ENCODE data around the gene ACTL8. TPM values are rescaled to one million over a fixed set of nuclear protein-coding genes. Genes with fewer than 3 reads are reported as not detected.

Gene ACTL8
- total and polyA plus RNA-seq, 11 donors: not detected

DNA sequence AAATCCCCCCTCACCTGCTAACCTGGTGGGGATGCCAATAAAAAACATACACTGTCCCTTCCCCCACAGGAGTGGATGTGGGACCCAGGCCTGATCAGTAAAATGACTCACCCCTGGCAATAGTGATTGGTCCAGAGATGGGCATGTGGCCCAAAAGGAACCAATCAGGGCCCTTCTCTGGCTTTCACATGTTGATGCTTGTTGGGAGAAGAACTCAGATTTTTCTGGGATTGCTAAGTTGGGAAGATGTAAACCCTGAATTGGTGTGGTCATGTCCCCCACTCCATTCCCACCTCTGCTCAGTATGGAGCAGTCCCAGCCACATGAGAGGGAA is 43.6 kb upstream of the ACTL8 start:
- Histone ChIP-seq H3K27me3 (no peaks in the 10 kb centered on the region), H3K4me3 (no peak overlapping the region), H3K4me1 (no peaks in the 10 kb centered on the region), H3K9me3 (peaks cover 0 to 15% (median 0%) of the 10 kb centered on the region in 12 donors), H3K36me3 (no peaks in the 10 kb centered on the region), H3K27ac (no peak overlapping the region)
- DNase-seq (no peak), ATAC-seq (peak in 1 of 4 donors; percentile 52)
- TF ChIP-seq, protein P1, sequence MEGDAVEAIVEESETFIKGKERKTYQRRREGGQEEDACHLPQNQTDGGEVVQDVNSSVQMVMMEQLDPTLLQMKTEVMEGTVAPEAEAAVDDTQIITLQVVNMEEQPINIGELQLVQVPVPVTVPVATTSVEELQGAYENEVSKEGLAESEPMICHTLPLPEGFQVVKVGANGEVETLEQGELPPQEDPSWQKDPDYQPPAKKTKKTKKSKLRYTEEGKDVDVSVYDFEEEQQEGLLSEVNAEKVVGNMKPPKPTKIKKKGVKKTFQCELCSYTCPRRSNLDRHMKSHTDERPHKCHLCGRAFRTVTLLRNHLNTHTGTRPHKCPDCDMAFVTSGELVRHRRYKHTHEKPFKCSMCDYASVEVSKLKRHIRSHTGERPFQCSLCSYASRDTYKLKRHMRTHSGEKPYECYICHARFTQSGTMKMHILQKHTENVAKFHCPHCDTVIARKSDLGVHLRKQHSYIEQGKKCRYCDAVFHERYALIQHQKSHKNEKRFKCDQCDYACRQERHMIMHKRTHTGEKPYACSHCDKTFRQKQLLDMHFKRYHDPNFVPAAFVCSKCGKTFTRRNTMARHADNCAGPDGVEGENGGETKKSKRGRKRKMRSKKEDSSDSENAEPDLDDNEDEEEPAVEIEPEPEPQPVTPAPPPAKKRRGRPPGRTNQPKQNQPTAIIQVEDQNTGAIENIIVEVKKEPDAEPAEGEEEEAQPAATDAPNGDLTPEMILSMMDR (IDR thresholded peaks at IDR 0.05): no peak
- no peak for TF ChIP-seq POLR2A (IDR thresholded peaks at IDR 0.05)
- intact Hi-C loops (cut with DNase I): no loop called here

DNA sequence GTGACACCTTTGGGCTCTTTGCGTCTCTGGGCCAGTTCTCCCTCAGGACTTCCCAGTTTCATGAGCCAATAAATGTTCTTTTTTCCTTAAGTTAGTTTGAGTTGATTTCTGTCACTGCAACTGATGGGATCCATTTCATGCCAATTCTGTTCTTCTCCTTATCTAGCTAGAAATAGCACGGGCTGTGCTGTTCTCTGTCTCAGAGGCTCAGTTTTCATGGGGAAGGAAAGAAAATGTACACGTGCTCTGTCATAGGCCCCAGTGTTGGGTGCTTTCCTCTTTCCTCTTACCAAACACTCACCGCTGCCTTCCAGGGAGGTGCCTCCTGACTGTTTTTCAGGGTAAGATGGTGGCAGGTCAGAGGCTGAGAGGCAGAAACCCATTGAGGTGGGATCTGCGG is 43.2 kb upstream of the ACTL8 start:
- ATAC-seq: peak in 2 of 4 donors; percentile 53 to 82
- no peak for TF ChIP-seq POLR2A (IDR thresholded peaks at IDR 0.05)
- TF ChIP-seq, protein P1 (IDR thresholded peaks at IDR 0.05): no peak
- H3K27ac ChIP-seq: no peak overlapping the region
- H3K9me3 ChIP-seq: peaks cover 0 to 15% (median 0%) of the 10 kb centered on the region in 12 donors
- 51 to 62% (median 54%) methylated on average over 5 of the region's 5 CpGs for WGBS, 4 donors
- H3K4me3 ChIP-seq: no peak overlapping the region
- no peaks in the 10 kb centered on the region for H3K36me3 ChIP-seq
- DNase-seq: peak in 1 of 5 donors; percentile 6
- no peaks in the 10 kb centered on the region for H3K27me3 ChIP-seq
- intact Hi-C loops (cut with DNase I): no loop called here
- no peaks in the 10 kb centered on the region for H3K4me1 ChIP-seq

DNA sequence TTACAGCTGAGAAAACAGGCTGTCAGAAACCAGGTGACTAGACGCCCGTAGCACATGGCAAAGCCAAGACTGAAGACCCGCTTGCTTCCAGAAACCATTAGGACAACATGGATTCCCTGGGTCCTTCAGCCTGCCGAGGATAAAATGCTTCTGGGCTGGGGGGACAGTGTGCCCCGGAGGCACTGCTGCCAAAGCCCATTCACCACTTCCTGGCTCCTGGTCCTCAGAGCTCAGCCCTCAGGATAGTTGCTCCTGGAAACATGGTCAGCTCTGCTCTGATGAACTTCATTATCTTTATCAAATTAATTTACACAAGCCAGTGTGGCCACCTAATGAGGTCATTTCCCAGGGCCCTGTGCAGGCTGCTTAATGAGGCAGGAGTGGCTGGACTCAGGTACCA is 41.1 kb upstream of the ACTL8 start:
- peaks cover 0 to 15% (median 0%) of the 10 kb centered on the region in 12 donors for H3K9me3 ChIP-seq
- H3K27ac ChIP-seq: no peak overlapping the region
- intact Hi-C loops (cut with DNase I): no loop called here
- DNase-seq: no peak
- H3K27me3 ChIP-seq: peaks cover 0 to 13% (median 0%) of the 10 kb centered on the region in 9 donors
- ATAC-seq: no peak
- no peaks in the 10 kb centered on the region for H3K36me3 ChIP-seq
- TF ChIP-seq, protein P1 (IDR thresholded peaks at IDR 0.05): no peak
- TF ChIP-seq POLR2A (IDR thresholded peaks at IDR 0.05): no peak
- H3K4me1 ChIP-seq: no peaks in the 10 kb centered on the region
- H3K4me3 ChIP-seq: no peak overlapping the region
- whole genome bisulfite sequencing, 4 donors: 72 to 84% (median 76%) methylated on average over 5 of the region's 5 CpGs

DNA sequence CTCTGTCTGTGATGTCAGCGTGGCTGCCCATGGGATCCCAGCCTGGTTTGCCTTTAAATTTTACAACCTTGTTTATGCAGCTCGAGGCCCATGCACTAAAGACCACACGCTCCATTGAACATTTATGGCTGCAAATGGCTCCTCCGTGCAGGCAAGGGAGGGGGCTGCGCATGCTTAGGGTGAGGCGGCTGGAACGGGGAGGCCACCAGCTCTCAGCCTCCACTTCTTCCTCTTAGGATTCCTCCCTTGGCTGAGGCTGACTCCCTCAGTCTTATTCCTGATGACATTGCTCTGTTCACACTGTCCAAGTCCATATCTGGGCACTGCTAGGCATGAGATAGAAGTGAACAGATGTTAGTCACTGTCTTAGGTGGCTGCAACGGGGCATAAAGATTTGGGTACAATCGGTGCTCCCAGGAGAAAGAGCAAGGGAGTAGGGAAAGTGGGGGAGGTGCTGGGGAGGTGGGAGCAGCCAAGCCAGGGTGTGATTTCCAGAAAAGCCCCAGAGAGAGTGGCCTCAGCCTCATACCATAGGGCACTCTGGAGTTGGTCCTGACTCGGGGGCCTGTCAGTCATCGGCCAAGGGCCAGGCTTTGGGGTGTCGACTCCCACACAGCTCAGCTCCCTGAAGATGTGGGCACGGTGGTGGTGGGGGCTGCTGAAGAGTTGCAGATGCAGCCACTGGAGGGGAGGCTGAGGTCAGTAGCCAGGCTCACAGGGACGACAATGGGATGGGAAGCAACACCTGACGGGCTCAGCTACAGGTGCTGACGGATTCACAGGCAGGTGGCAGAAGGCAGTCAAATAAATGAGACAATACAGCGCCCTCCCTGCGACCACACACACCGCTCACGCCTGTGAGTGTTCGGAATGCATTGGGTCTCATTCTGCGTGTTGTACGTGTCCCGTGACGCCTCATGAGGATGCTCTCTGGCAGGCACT is 37.3 kb upstream of the ACTL8 start:
- H3K4me3 ChIP-seq: no peak overlapping the region
- TF ChIP-seq POLR2A (IDR thresholded peaks at IDR 0.05): no peak
- TF ChIP-seq, protein P1 (IDR thresholded peaks at IDR 0.05): no peak
- H3K27ac ChIP-seq: no peak overlapping the region
- no peak for DNase-seq
- WGBS, 4 donors: 73 to 83% (median 79%) methylated on average over 23 to 25 of the region's 25 CpGs
- H3K9me3 ChIP-seq: no peaks in the 10 kb centered on the region
- H3K4me1 ChIP-seq: no peaks in the 10 kb centered on the region
- peaks cover 0 to 20% (median 0%) of the 10 kb centered on the region in 9 donors for H3K27me3 ChIP-seq
- intact Hi-C loops (cut with DNase I): no loop called here
- ATAC-seq: no peak
- no peaks in the 10 kb centered on the region for H3K36me3 ChIP-seq

Measured in heart left ventricle (tissue), 16 donors.